ENCODE measurements around the gene IGSF8. TPM values are rescaled to one million over a fixed set of nuclear protein-coding genes. Genes with fewer than 3 reads are reported as not detected.

The IGSF8 gene
- polyA plus RNA-seq, 4 donors: 11.0 to 34.5 (median 21.5) TPM

DNA sequence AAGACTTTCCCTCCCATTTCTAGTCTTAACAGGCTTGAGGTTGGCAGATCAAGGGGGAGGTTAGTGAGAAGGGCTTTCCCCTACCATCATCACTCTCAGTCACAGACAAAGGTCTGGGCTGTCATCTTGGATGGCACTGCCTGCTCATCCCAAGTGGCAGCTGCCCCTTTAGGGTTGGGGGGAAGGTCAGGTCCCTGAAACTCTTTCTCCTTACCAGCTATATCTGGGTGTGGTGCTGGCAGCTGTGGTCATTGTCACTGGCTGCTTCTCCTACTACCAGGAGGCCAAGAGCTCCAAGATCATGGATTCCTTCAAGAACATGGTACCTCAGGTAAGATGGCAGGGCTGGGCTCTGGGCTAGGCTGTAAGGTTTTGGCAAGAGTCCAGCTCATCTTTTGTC is 25.3 kb upstream of the IGSF8 start:
- H3K9me3 ChIP-seq (ENCODE audit: control insufficient read depth in 2 of 2, insufficient read depth in 1 of 2, low read depth in 1 of 2, low read length in 1 of 2): no peaks in the 10 kb centered on the region
- H3K4me3 ChIP-seq (ENCODE audit: low read depth in 1 of 3, low read length in 3 of 3): no peak overlapping the region
- peaks cover 0 to 10% (median 0%) of the 10 kb centered on the region in 3 donors for H3K4me1 ChIP-seq (ENCODE audit: control insufficient read depth in 3 of 3, insufficient read depth in 2 of 3, low read depth in 1 of 3, low read length in 2 of 3)
- DNase-seq: no peak
- no peaks in the 10 kb centered on the region for H3K36me3 ChIP-seq (ENCODE audit: control insufficient read depth in 3 of 3, insufficient read depth in 2 of 3, low read depth in 1 of 3, low read length in 3 of 3)
- FAIRE-seq: no peak
- no peak overlapping the region for H3K27ac ChIP-seq (ENCODE audit: low read depth in 1 of 3, low read length in 2 of 3)
- peaks cover 0 to 2% (median 0%) of the 10 kb centered on the region in 3 donors for H3K27me3 ChIP-seq (ENCODE audit: control insufficient read depth in 3 of 3, insufficient read depth in 3 of 3, low read length in 3 of 3)

DNA sequence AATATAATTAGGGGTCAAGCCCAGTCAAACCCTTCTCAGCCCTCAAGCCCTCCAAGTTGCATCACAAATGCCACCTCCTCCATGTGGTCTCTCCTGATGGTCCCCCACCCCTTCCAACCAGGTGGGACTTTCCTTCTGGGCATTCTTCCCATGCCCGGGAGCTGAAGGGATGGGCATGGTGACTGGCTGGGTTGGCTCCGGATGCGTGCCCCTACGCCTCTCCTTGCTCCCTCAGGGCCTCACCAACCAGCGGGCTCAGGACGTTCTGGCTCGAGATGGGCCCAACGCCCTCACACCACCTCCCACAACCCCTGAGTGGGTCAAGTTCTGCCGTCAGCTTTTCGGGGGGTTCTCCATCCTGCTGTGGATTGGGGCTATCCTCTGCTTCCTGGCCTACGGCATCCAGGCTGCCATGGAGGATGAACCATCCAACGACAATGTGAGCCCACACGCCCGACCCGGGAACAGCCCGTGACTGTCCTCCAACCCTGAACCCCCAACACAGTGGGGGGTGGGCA is 24.6 kb upstream of the IGSF8 start:
- FAIRE-seq: no peak
- peaks cover 0 to 7% (median 0%) of the 10 kb centered on the region in 3 donors for H3K27me3 ChIP-seq (ENCODE audit: control insufficient read depth in 3 of 3, insufficient read depth in 3 of 3, low read length in 3 of 3)

DNA sequence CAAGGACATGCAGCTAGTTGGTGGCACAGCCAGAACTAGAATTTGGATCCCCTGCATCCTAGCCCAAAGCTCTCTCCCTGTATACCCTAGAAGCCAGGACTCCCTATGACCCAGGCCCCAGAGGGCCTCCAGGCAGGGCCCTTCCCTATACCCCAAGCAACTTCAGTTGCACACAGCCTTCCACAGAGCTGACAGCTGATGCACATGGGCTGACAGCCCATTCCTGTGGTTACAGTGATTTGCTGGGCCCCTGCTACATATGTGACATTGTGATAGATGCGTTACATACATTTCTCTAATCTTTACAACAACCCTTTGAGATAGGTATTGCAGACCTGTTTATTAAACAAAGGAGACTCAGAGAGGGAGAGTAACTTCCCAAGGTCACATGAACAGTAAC is 23.0 kb upstream of the IGSF8 start:
- FAIRE-seq (no peak), DNase-seq (no peak)
- 43 to 78% (median 50%) methylated on average over 1 of the region's 1 CpG for WGBS, 3 donors
- H3K27ac ChIP-seq (ENCODE audit: low read depth in 1 of 3, low read length in 2 of 3): no peak overlapping the region
- H3K27me3 ChIP-seq (ENCODE audit: control insufficient read depth in 3 of 3, insufficient read depth in 3 of 3, low read length in 3 of 3): peaks cover 0 to 21% (median 0%) of the 10 kb centered on the region in 3 donors
- no peaks in the 10 kb centered on the region for H3K9me3 ChIP-seq (ENCODE audit: control insufficient read depth in 2 of 2, insufficient read depth in 1 of 2, low read depth in 1 of 2, low read length in 1 of 2)
- H3K4me3 ChIP-seq (ENCODE audit: low read depth in 1 of 3, low read length in 3 of 3): no peak overlapping the region
- H3K36me3 ChIP-seq (ENCODE audit: control insufficient read depth in 3 of 3, insufficient read depth in 2 of 3, low read depth in 1 of 3, low read length in 3 of 3): no peaks in the 10 kb centered on the region
- H3K4me1 ChIP-seq (ENCODE audit: control insufficient read depth in 3 of 3, insufficient read depth in 2 of 3, low read depth in 1 of 3, low read length in 2 of 3): peaks cover 0 to 10% (median 0%) of the 10 kb centered on the region in 3 donors

More for the DNA sequence above, 24.6 kb upstream of the IGSF8 start:
- H3K36me3 ChIP-seq (ENCODE audit: control insufficient read depth in 3 of 3, insufficient read depth in 2 of 3, low read depth in 1 of 3, low read length in 3 of 3): no peaks in the 10 kb centered on the region
- H3K27ac ChIP-seq (ENCODE audit: low read depth in 1 of 3, low read length in 2 of 3): no peak overlapping the region
- H3K4me1 ChIP-seq (ENCODE audit: control insufficient read depth in 3 of 3, insufficient read depth in 2 of 3, low read depth in 1 of 3, low read length in 2 of 3): peaks cover 0 to 10% (median 0%) of the 10 kb centered on the region in 3 donors
- H3K9me3 ChIP-seq (ENCODE audit: control insufficient read depth in 2 of 2, insufficient read depth in 1 of 2, low read depth in 1 of 2, low read length in 1 of 2): no peaks in the 10 kb centered on the region
- H3K4me3 ChIP-seq (ENCODE audit: low read depth in 1 of 3, low read length in 3 of 3): no peak overlapping the region
- 86 to 90% (median 89%) methylated on average over 16 of the region's 16 CpGs for WGBS, 3 donors
- DNase-seq: no peak

DNA sequence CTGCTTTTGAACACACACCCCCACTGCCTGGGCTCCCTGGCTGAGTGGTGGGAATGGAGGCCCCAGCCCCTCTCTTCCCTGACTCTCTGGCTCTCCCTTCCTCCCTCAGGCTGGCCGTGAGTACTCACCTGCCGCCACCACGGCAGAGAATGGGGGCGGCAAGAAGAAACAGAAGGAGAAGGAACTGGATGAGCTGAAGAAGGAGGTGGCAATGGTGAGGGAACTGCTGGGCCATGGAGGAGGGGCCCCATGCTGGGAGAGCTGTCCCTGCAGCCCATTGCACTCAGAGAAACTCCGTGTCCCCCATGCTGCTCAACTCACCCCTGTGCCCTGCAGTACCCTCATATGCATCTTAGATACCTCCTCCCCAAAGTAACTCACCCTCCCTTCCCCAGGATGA is 22.4 kb upstream of the IGSF8 start:
- H3K4me1 ChIP-seq (ENCODE audit: control insufficient read depth in 3 of 3, insufficient read depth in 2 of 3, low read depth in 1 of 3, low read length in 2 of 3): peaks cover 0 to 8% (median 0%) of the 10 kb centered on the region in 3 donors
- H3K27ac ChIP-seq (ENCODE audit: low read depth in 1 of 3, low read length in 2 of 3): no peak overlapping the region
- no peak overlapping the region for H3K4me3 ChIP-seq (ENCODE audit: low read depth in 1 of 3, low read length in 3 of 3)
- no peak for DNase-seq
- no peaks in the 10 kb centered on the region for H3K36me3 ChIP-seq (ENCODE audit: control insufficient read depth in 3 of 3, insufficient read depth in 2 of 3, low read depth in 1 of 3, low read length in 3 of 3)
- peaks cover 0 to 26% (median 0%) of the 10 kb centered on the region in 3 donors for H3K27me3 ChIP-seq (ENCODE audit: control insufficient read depth in 3 of 3, insufficient read depth in 3 of 3, low read length in 3 of 3)
- 86 to 95% (median 87%) methylated on average over 5 of the region's 5 CpGs for WGBS, 3 donors
- no peak for FAIRE-seq
- no peaks in the 10 kb centered on the region for H3K9me3 ChIP-seq (ENCODE audit: control insufficient read depth in 2 of 2, insufficient read depth in 1 of 2, low read depth in 1 of 2, low read length in 1 of 2)

DNA sequence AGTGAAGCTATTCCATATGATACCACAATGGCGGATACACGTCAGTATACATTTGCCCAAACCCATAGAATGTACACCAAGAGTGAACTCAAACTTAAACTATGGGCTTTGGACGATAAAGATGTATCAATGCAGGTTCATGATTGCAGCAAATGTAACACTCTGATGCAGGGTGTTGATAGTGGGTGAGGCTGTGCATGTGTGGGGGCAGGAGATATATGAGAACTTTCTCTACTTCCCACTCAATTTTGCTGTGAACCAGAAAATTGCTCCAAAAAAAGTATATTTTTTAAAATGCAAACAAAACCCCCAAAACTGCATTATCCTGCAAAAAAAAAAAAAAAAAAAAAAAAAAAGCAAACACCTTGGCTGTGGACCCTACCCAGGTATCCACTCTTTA is 20.5 kb upstream of the IGSF8 start:
- Histone ChIP-seq H3K4me3 (ENCODE audit: low read depth in 1 of 3, low read length in 3 of 3) (no peak overlapping the region), H3K27ac (ENCODE audit: low read depth in 1 of 3, low read length in 2 of 3) (no peak overlapping the region), H3K27me3 (ENCODE audit: control insufficient read depth in 3 of 3, insufficient read depth in 3 of 3, low read length in 3 of 3) (peaks cover 0 to 35% (median 0%) of the 10 kb centered on the region in 3 donors), H3K36me3 (ENCODE audit: control insufficient read depth in 3 of 3, insufficient read depth in 2 of 3, low read depth in 1 of 3, low read length in 3 of 3) (no peaks in the 10 kb centered on the region), H3K9me3 (ENCODE audit: control insufficient read depth in 2 of 2, insufficient read depth in 1 of 2, low read depth in 1 of 2, low read length in 1 of 2) (no peaks in the 10 kb centered on the region), H3K4me1 (ENCODE audit: control insufficient read depth in 3 of 3, insufficient read depth in 2 of 3, low read depth in 1 of 3, low read length in 2 of 3) (peaks cover 0 to 5% (median 0%) of the 10 kb centered on the region in 3 donors)
- 80 to 93% (median 81%) methylated on average over 3 of the region's 3 CpGs for WGBS, 3 donors
- DNase-seq (no peak), FAIRE-seq (no peak)

DNA sequence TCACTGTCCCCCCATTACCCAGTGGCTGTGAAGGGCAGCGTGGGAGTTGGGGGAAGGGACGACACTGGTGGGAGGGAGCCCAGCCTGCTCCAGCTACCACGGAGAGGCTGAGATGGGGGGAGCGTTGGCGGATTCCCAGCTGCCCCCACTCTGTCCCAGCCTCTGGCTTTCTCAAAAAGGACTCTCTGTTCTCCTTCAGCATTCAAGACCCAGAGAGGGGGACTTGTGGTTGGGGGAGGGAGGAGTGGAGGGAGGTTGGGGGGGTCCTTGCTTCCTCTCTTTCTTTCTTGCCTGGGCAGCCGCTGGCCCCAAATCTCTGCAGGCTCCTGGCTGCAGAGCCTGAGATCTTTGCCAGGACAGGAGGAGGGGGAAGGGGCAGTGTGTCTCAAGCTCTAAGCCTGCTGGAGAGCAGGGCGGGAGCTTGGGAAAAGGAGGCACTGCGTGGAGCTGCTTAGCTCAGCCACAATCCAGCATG is 19.3 kb upstream of the IGSF8 start:
- Histone ChIP-seq H3K27me3 (ENCODE audit: control insufficient read depth in 3 of 3, insufficient read depth in 3 of 3, low read length in 3 of 3) (peaks cover 0 to 35% (median 0%) of the 10 kb centered on the region in 3 donors), H3K4me1 (ENCODE audit: control insufficient read depth in 3 of 3, insufficient read depth in 2 of 3, low read depth in 1 of 3, low read length in 2 of 3) (peaks cover 0 to 5% (median 0%) of the 10 kb centered on the region in 3 donors), H3K36me3 (ENCODE audit: control insufficient read depth in 3 of 3, insufficient read depth in 2 of 3, low read depth in 1 of 3, low read length in 3 of 3) (no peaks in the 10 kb centered on the region), H3K27ac (ENCODE audit: low read depth in 1 of 3, low read length in 2 of 3) (no peak overlapping the region), H3K4me3 (ENCODE audit: low read depth in 1 of 3, low read length in 3 of 3) (no peak overlapping the region), H3K9me3 (ENCODE audit: control insufficient read depth in 2 of 2, insufficient read depth in 1 of 2, low read depth in 1 of 2, low read length in 1 of 2) (no peaks in the 10 kb centered on the region)
- DNase-seq: no peak
- 33 to 60% (median 55%) methylated on average over 7 to 8 of the region's 8 CpGs for WGBS, 3 donors
- no peak for FAIRE-seq

DNA sequence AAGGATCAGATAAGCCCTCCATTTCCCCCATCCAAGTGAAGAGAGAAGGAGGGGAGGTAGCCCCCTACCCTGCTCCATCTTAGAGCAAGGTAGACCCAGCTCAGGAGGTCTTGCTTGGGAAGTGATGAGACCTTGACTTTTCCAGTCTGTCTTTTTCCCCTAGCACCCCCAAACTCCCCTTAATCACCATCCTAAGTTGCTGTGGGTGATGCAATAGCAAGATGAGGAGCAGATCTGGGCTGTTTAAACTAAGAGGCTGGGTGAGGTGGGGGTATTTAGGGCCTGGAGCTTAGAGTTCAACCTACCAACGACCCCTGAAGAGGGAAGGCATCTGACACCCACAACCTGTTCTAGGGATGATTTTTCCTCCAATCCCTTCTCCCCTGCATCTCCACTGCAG is 18.9 kb upstream of the IGSF8 start:
- FAIRE-seq: no peak
- no peak for DNase-seq
- Histone ChIP-seq H3K9me3 (ENCODE audit: control insufficient read depth in 2 of 2, insufficient read depth in 1 of 2, low read depth in 1 of 2, low read length in 1 of 2) (no peaks in the 10 kb centered on the region), H3K36me3 (ENCODE audit: control insufficient read depth in 3 of 3, insufficient read depth in 2 of 3, low read depth in 1 of 3, low read length in 3 of 3) (no peaks in the 10 kb centered on the region), H3K4me1 (ENCODE audit: control insufficient read depth in 3 of 3, insufficient read depth in 2 of 3, low read depth in 1 of 3, low read length in 2 of 3) (peaks cover 0 to 5% (median 0%) of the 10 kb centered on the region in 3 donors), H3K4me3 (ENCODE audit: low read depth in 1 of 3, low read length in 3 of 3) (no peak overlapping the region), H3K27me3 (ENCODE audit: control insufficient read depth in 3 of 3, insufficient read depth in 3 of 3, low read length in 3 of 3) (peaks cover 0 to 35% (median 0%) of the 10 kb centered on the region in 3 donors), H3K27ac (ENCODE audit: low read depth in 1 of 3, low read length in 2 of 3) (no peak overlapping the region)
- 0 to 17% (median 10%) methylated on average over 1 of the region's 1 CpG for WGBS, 3 donors

DNA sequence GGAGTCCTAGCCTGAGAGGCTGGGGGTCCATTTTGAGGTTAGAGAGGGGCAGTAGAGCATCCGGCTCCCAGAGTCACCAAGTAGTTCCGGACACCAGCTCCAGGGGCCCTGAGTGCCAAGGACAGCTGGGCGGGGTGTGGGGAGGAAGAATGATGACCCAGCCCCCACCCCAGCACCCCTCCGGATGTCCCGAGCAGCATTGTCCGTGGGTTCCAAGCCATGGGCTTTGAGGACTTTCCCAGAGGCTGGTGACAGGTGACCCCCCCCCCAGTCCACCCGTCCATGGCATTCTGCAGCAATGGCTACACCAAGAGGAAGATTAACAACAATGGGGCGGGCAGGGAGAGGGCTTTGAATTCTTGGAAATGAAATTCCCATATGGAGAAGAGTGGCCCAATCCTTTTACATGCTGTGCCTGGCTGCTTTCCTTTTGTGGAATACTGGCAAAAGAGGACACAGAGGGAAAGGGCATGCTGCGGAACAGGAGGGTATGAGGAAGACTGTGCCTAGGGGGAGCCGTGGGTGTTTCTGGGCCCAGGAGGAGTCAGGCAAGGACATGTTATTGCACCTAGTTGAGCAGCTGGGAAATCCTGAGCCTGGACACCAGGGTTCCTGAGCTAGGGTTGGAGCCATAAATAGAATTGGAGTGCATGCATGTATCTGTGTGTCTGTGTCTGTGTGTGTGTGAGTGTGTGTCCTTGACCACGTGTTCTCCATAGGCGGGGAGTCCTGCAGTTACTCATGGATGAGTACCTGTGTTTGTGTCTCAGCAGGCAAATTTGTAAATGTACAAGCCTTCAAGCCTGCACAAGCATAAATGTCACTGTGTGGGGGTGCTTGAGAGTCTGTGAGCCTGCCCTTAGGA is 18.1 kb upstream of the IGSF8 start:
- Histone ChIP-seq H3K27me3 (ENCODE audit: control insufficient read depth in 3 of 3, insufficient read depth in 3 of 3, low read length in 3 of 3) (peaks cover 0 to 35% (median 0%) of the 10 kb centered on the region in 3 donors), H3K9me3 (ENCODE audit: control insufficient read depth in 2 of 2, insufficient read depth in 1 of 2, low read depth in 1 of 2, low read length in 1 of 2) (no peaks in the 10 kb centered on the region), H3K4me1 (ENCODE audit: control insufficient read depth in 3 of 3, insufficient read depth in 2 of 3, low read depth in 1 of 3, low read length in 2 of 3) (peaks cover 0 to 5% (median 0%) of the 10 kb centered on the region in 3 donors), H3K36me3 (ENCODE audit: control insufficient read depth in 3 of 3, insufficient read depth in 2 of 3, low read depth in 1 of 3, low read length in 3 of 3) (no peaks in the 10 kb centered on the region), H3K27ac (ENCODE audit: low read depth in 1 of 3, low read length in 2 of 3) (peak overlapping the region in 1 of 3 donors; percentile 36), H3K4me3 (ENCODE audit: low read depth in 1 of 3, low read length in 3 of 3) (no peak overlapping the region)
- DNase-seq (no peak), FAIRE-seq (no peak)
- WGBS, 3 donors: 57 to 64% (median 57%) methylated on average over 12 of the region's 12 CpGs

Data from small intestine (tissue), 7 donors.